ENCODE measurements around the gene THAP10.

GRCh38 chr15:70835415-70835814 lies 56.8 kb downstream of the THAP10 start:
- no peak for TF ChIP-seq SMC3 (IDR thresholded peaks at IDR 0.05)
- TF ChIP-seq RARB (CRISPR knock-in tag; IDR thresholded peaks at IDR 0.05): no peak
- TF ChIP-seq RCOR1 (IDR thresholded peaks at IDR 0.05; ENCODE audit: low read depth, low read length): no peak
- TF ChIP-seq POLR2A (IDR thresholded peaks at IDR 0.05; ENCODE audit: low read length): no peak
- TF ChIP-seq USF2 (IDR thresholded peaks at IDR 0.05): no peak
- TF ChIP-seq MYC (IDR thresholded peaks at IDR 0.05; ENCODE audit: borderline replicate concordance, low read length): no peak
- TF ChIP-seq CTCF (IDR thresholded peaks at IDR 0.05): no peak
- no peak for TF ChIP-seq EP300 (IDR thresholded peaks at IDR 0.05)
- TF ChIP-seq PHF8 (IDR thresholded peaks at IDR 0.05; ENCODE audit: borderline replicate concordance, low read depth): no peak
- no peak for TF ChIP-seq MAX (IDR thresholded peaks at IDR 0.05)
- TF ChIP-seq JUN (IDR thresholded peaks at IDR 0.05): no peak
- TF ChIP-seq CEBPB (IDR thresholded peaks at IDR 0.05): no peak
- no peak for TF ChIP-seq RAD21 (conservative IDR thresholded peaks at IDR 0.05 in 1 of 2, IDR thresholded peaks at IDR 0.05 in 1 of 2)
- TF ChIP-seq JUNB (IDR thresholded peaks at IDR 0.05): no peak

Data from A549 (cell line).